ENCODE measurements around the gene CTCFL. TPM values are rescaled to one million over a fixed set of nuclear protein-coding genes. Genes with fewer than 3 reads are reported as not detected.

The CTCFL gene
- total and polyA plus RNA-seq, 2 of the 8 experiments (the other 6 are each of a cell fraction or from before 2014, with no cell fraction given), result 0.30 to 0.80 TPM

DNA sequence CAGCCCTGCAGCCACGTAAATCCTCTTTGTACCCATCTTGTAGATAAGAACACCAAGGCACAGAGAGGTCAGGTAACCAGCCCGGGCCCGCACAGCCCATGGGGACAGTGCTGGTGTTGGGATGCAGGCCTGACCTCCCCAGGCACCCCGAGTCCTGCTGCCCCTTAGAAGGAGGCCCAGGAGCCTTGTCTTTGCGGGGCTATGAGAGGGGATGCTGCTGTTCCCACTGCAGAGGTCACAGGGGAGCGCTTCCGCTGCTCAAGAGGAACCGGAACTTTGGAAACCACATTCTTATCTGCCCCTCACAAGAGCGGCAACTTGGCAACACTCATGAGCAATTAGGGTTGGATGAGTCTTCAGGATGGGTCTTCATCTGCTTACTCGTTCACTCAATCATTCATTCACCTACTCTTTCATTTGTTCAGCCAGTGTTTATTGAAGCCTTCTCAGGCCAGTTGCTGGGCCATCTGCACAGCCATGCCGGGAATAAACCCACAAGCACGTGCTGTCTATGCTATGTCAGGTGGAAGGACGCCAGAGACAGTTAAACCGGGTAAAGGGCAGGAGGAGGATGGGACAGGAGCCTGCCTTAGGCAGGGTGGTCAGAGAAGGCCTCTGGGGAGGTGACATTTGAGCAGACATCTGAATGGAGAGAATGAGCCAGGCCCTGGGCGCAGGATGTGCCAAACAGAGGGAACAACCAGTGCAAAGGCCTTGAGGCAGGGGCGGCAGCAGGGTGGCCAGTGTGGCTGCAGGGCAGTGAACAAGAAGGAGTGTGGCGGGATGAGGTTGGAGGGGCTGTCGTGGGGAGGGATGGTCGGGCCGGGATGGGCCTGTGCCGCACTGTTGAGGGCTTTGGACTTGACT lies 72.9 kb downstream of the CTCFL start:
- Histone ChIP-seq H3K4ac (replicated peaks; ENCODE audit: insufficient read length, low read depth, low read length) (no peak overlapping the region), H3K27me3 (replicated peaks in 1 of 4; ENCODE audit: control insufficient read depth in 3 of 4, extremely low read depth in 1 of 4, insufficient read depth in 3 of 4, low read length in 3 of 4) (no peaks in the 10 kb centered on the region), H2BK120ac (replicated peaks; ENCODE audit: low read depth, low read length) (no peak overlapping the region), H3K23ac (ENCODE audit: insufficient read length) (no peak overlapping the region), H4K20me1 (replicated peaks in 1 of 2; ENCODE audit: control insufficient read depth in 1 of 2, insufficient read depth in 2 of 2, low read length in 2 of 2) (peaks cover 0 to 1% of the 10 kb centered on the region in 2 experiments), H3K27ac (ENCODE audit: low read depth, low read length) (no peak overlapping the region), H3K36me3 (ENCODE audit: control insufficient read depth in 2 of 4, insufficient read depth in 4 of 4, low read length in 3 of 4) (no peaks in the 10 kb centered on the region), H3K56ac (replicated peaks; ENCODE audit: insufficient read length, low read depth, low read length) (no peak overlapping the region), H3K79me1 (ENCODE audit: low read depth, low read length) (no peaks in the 10 kb centered on the region), H2BK20ac (ENCODE audit: low read length) (0 out of 2 replicates have a peak overlapping the region, but pooled peaks have one; percentile 18), H3K4me2 (ENCODE audit: insufficient read depth in 1 of 2, low read depth in 2 of 2, low read length in 2 of 2) (no peak overlapping the region), H2AK5ac (ENCODE audit: low read depth, low read length) (no peak overlapping the region), H4K8ac (ENCODE audit: extremely low read depth, insufficient read depth, low read length) (peak overlapping the region; percentile 29; the same call in 1 of the 2 replicates), H3K79me2 (ENCODE audit: control insufficient read depth in 1 of 2, insufficient read depth in 2 of 2, low read length in 2 of 2) (no peaks in the 10 kb centered on the region), H4K5ac (ENCODE audit: insufficient read length, low read depth, low read length) (no peak overlapping the region), H3K18ac (ENCODE audit: extremely low read depth, low read length) (no peak overlapping the region), H3K9ac (replicated peaks in 1 of 4; ENCODE audit: extremely low read depth in 1 of 4, low read depth in 3 of 4, low read length in 3 of 4) (no peak overlapping the region), H4K91ac (replicated peaks; ENCODE audit: insufficient read length, low read length) (no peak overlapping the region), H2BK15ac (ENCODE audit: low read length) (no peak overlapping the region), H3K4me1 (replicated peaks in 1 of 4; ENCODE audit: control insufficient read depth in 3 of 4, insufficient read depth in 4 of 4, low read length in 3 of 4) (peaks cover 0 to 2% (median 0%) of the 10 kb centered on the region in 4 experiments; a peak in 2 of 7 replicates), H2BK12ac (ENCODE audit: low read depth, low read length) (no peak overlapping the region), H3K14ac (ENCODE audit: insufficient read length) (no peak overlapping the region), H3K4me3 (ENCODE audit: extremely low read depth in 1 of 4, insufficient read depth in 2 of 4, low read depth in 3 of 4, low read length in 4 of 4) (no peak overlapping the region), H2BK5ac (ENCODE audit: low read depth, low read length) (no peak overlapping the region), H2AFZ (ENCODE audit: low read length) (no peak overlapping the region; the same call in 1 of the 2 replicates), H3K23me2 (ENCODE audit: low read depth, low read length) (peaks cover 2% of the 10 kb centered on the region; the same call in 1 of the 2 replicates), H3K9me3 (ENCODE audit: insufficient read depth in 2 of 2, low read depth in 1 of 2, low read length in 1 of 2) (no peaks in the 10 kb centered on the region; a peak in 1 of 4 replicates)
- FAIRE-seq (no peak), DNase-seq (ENCODE audit: low read depth in 1 of 2, low spot score in 2 of 2) (no peak)
- no peak for TF ChIP-seq TBP (IDR thresholded peaks at IDR 0.05; ENCODE audit: low read depth, low read length)
- no peak for TF ChIP-seq CHD1 (IDR thresholded peaks at IDR 0.05; ENCODE audit: low read depth, low read length)
- no peak for TF ChIP-seq SUZ12 (IDR thresholded peaks at IDR 0.05; ENCODE audit: low read length)
- TF ChIP-seq POU5F1 (IDR thresholded peaks at IDR 0.05; ENCODE audit: low read depth, low read length), result no peak
- POLR2A ChIA-PET (ENCODE audit: partially characterized antibody), result no interaction called here
- CTCF ChIA-PET (ENCODE audit: partially characterized antibody), result interaction anchor here (1.0 to 1.1 kb wide), 2 partner anchors 15 to 46 kb away, joined by 3 to 4 read pairs; no protein-coding TSS in a partner anchor
- 90% methylated on average over 21 of the region's 21 CpGs; no CpG with 5 or more reads in 1 of the 2 experiments for WGBS, 2 experiments (ENCODE audit: extremely low coverage in 1 of 2, insufficient coverage in 1 of 2, insufficient read length in 1 of 2, insufficient replicate concordance in 2 of 2, low coverage in 1 of 2, low lambda C conversion rate in 2 of 2, missing lambda C conversion rate in 1 of 2)

All from H1 (cell line).